Measurements from ENCODE around the gene ABL2. TPM values are rescaled to one million over a fixed set of nuclear protein-coding genes. Genes with fewer than 3 reads are reported as not detected.

ABL2 gene
- total RNA-seq, 1 experiment from 2014 or later, result 38.3 TPM

DNA sequence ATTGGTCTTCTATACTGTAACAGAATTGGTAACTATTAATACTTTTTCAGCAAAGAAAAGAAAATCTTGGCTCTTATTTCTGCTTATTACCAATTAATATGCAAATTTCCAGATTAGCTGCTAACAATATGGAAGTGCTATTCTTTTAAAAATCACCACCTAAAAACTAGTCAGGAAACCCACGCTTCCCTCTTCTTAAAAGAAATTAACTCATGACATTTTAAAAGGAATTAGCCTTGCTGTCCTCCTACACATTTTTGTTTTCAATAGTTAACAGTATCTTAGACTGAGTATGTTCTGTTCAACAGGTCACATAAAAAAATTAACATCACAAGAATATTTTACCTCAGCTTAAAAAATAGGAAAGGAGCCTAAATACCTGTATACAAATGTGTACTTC, 27.3 kb downstream of the ABL2 start:
- H3K27ac ChIP-seq (ENCODE audit: low read length), result no peak overlapping the region
- BruUV-seq (replicated peaks), result no TSS peak
- intact Hi-C loops (cut with micrococcal nuclease; ENCODE audit: unreplicated experiment) (no loop called here), in situ Hi-C loops (cut with HindIII; ENCODE audit: low pct_unique_long_range_greater_than_20kb, low sequenced_read_pairs) (no loop called here)
- POLR2A ChIA-PET, result no interaction called here
- ATAC-seq (no peak), DNase-seq (ENCODE audit: low read depth, low spot score) (no peak)
- no peaks in the 10 kb centered on the region for H3K4me1 ChIP-seq (ENCODE audit: control insufficient read depth, insufficient read depth, low read length)
- TF ChIP-seq, protein P1, sequence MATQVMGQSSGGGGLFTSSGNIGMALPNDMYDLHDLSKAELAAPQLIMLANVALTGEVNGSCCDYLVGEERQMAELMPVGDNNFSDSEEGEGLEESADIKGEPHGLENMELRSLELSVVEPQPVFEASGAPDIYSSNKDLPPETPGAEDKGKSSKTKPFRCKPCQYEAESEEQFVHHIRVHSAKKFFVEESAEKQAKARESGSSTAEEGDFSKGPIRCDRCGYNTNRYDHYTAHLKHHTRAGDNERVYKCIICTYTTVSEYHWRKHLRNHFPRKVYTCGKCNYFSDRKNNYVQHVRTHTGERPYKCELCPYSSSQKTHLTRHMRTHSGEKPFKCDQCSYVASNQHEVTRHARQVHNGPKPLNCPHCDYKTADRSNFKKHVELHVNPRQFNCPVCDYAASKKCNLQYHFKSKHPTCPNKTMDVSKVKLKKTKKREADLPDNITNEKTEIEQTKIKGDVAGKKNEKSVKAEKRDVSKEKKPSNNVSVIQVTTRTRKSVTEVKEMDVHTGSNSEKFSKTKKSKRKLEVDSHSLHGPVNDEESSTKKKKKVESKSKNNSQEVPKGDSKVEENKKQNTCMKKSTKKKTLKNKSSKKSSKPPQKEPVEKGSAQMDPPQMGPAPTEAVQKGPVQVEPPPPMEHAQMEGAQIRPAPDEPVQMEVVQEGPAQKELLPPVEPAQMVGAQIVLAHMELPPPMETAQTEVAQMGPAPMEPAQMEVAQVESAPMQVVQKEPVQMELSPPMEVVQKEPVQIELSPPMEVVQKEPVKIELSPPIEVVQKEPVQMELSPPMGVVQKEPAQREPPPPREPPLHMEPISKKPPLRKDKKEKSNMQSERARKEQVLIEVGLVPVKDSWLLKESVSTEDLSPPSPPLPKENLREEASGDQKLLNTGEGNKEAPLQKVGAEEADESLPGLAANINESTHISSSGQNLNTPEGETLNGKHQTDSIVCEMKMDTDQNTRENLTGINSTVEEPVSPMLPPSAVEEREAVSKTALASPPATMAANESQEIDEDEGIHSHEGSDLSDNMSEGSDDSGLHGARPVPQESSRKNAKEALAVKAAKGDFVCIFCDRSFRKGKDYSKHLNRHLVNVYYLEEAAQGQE (IDR thresholded peaks at IDR 0.05; ENCODE audit: insufficient read depth in 1 of 2, low read depth in 2 of 2, low read length in 1 of 2), result no peak
- TF ChIP-seq POLR2AphosphoS5 (IDR thresholded peaks at IDR 0.05; ENCODE audit: low read depth, low read length) (no peak), SIN3A (IDR thresholded peaks at IDR 0.05; ENCODE audit: borderline replicate concordance, insufficient read depth, low read depth, low read length) (no peak), TCF7L2 (IDR thresholded peaks at IDR 0.05; ENCODE audit: low read depth, low read length) (no peak)
- TF ChIP-seq, protein P2, sequence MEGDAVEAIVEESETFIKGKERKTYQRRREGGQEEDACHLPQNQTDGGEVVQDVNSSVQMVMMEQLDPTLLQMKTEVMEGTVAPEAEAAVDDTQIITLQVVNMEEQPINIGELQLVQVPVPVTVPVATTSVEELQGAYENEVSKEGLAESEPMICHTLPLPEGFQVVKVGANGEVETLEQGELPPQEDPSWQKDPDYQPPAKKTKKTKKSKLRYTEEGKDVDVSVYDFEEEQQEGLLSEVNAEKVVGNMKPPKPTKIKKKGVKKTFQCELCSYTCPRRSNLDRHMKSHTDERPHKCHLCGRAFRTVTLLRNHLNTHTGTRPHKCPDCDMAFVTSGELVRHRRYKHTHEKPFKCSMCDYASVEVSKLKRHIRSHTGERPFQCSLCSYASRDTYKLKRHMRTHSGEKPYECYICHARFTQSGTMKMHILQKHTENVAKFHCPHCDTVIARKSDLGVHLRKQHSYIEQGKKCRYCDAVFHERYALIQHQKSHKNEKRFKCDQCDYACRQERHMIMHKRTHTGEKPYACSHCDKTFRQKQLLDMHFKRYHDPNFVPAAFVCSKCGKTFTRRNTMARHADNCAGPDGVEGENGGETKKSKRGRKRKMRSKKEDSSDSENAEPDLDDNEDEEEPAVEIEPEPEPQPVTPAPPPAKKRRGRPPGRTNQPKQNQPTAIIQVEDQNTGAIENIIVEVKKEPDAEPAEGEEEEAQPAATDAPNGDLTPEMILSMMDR (IDR thresholded peaks at IDR 0.05), result no peak
- H3K4me3 ChIP-seq (ENCODE audit: low read depth in 2 of 2, low read length in 2 of 2), result no peak overlapping the region
- no peaks in the 10 kb centered on the region for H3K36me3 ChIP-seq (ENCODE audit: control insufficient read depth, insufficient read depth, low read length)
- CTCF ChIA-PET, result no interaction called here
- H3K9me3 ChIP-seq (ENCODE audit: control insufficient read depth, insufficient read depth, low read depth, low read length), result no peaks in the 10 kb centered on the region
- H3K27me3 ChIP-seq (ENCODE audit: control insufficient read depth, insufficient read depth, low read length), result no peaks in the 10 kb centered on the region

DNA sequence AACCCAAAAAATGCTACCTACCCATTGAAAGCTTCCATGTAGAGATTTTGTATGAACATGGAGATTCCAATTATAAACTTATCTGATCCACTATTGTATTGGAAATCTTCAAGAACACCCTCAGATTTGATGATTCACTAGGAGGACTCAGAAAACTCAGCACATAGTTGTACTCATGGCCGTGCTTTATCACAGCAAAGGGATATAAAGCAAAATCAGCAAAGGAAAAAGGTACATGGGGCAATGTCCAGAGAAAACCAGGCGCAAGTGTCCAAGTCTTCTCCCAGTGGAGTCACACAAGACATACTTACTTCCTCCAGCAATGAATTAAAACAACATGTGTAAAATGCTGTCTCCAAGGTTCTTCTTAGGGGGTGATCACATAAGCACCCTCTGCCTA, 28.9 kb downstream of the ABL2 start:
- DNase-seq (ENCODE audit: low read depth, low spot score), result no peak
- BruUV-seq (replicated peaks), result no TSS peak
- Histone ChIP-seq H3K4me3 (ENCODE audit: low read depth in 2 of 2, low read length in 2 of 2) (no peak overlapping the region), H3K36me3 (ENCODE audit: control insufficient read depth, insufficient read depth, low read length) (no peaks in the 10 kb centered on the region), H3K27ac (ENCODE audit: low read length) (no peak overlapping the region), H3K4me1 (ENCODE audit: control insufficient read depth, insufficient read depth, low read length) (no peaks in the 10 kb centered on the region), H3K27me3 (ENCODE audit: control insufficient read depth, insufficient read depth, low read length) (no peaks in the 10 kb centered on the region), H3K9me3 (ENCODE audit: control insufficient read depth, insufficient read depth, low read depth, low read length) (no peaks in the 10 kb centered on the region)
- TF ChIP-seq POLR2AphosphoS5 (IDR thresholded peaks at IDR 0.05; ENCODE audit: low read depth, low read length) (no peak), TCF7L2 (IDR thresholded peaks at IDR 0.05; ENCODE audit: low read depth, low read length) (no peak), SIN3A (IDR thresholded peaks at IDR 0.05; ENCODE audit: borderline replicate concordance, insufficient read depth, low read depth, low read length) (no peak)
- TF ChIP-seq, protein P1 (IDR thresholded peaks at IDR 0.05; ENCODE audit: insufficient read depth in 1 of 2, low read depth in 2 of 2, low read length in 1 of 2), result no peak
- TF ChIP-seq, protein P2 (IDR thresholded peaks at IDR 0.05), result no peak
- in situ Hi-C loops (cut with HindIII; ENCODE audit: low pct_unique_long_range_greater_than_20kb, low sequenced_read_pairs) (no loop called here), intact Hi-C loops (cut with micrococcal nuclease; ENCODE audit: unreplicated experiment) (no loop called here)
- ChIA-PET POLR2A (no interaction called here), CTCF (no interaction called here)
- no peak for ATAC-seq

Measured in Panc1 (cell line).